MCF 10A (cell line): Measurements from ENCODE around the gene SMG1. TPM values are rescaled to one million over a fixed set of nuclear protein-coding genes. Genes with fewer than 3 reads are reported as not detected.

Experiments used
- BruUV-seq: library from RNA; stranded (reverse); fragments of 400-500 nt; replicated peaks from 2 replicates; lab custom pipeline; 2021; lab: Mats Ljungman, UMichigan
- CTCF ChIA-PET: fragments of 300-600 bp; sonication (Branson Sonifier 250); formaldehyde crosslinking; extraction: SDS; loops from one replicate; lab custom pipeline; 2021; ENCODE audit warnings: antibody characterized with exemption, inconsistent platforms; lab: Yijun Ruan, JAX
- POLR2A ChIA-PET: fragments of 300-600, 350-650 bp; sonication (Branson Sonifier 250); formaldehyde crosslinking; extraction: SDS; loops from one replicate; lab custom pipeline; 2020; ENCODE audit warnings: antibody characterized with exemption, inconsistent platforms; lab: Yijun Ruan, JAX
- DNase-seq: peaks from one replicate; pipeline ENCODE4 v3.0.0-alpha.2; 2018; ENCODE audit not compliant: unreplicated experiment
- H3K27ac Mint-ChIP-seq: one replicate; pipeline ENCODE4 v1.8.0; 2022; ENCODE audit warnings: mild to moderate bottlenecking, low read depth, mixed read lengths; ENCODE audit not compliant: unreplicated experiment
- H3K27me3 Mint-ChIP-seq: one replicate; pipeline ENCODE4 v1.8.0; 2022; ENCODE audit warnings: mixed read lengths; ENCODE audit not compliant: insufficient read depth, unreplicated experiment
- H3K36me3 Mint-ChIP-seq: one replicate; pipeline ENCODE4 v1.8.0; 2022; ENCODE audit warnings: mild to moderate bottlenecking, moderate library complexity, mixed read lengths; ENCODE audit not compliant: insufficient read depth, unreplicated experiment
- H3K4me1 Mint-ChIP-seq: one replicate; pipeline ENCODE4 v1.8.0; 2022; ENCODE audit warnings: mixed read lengths; ENCODE audit not compliant: insufficient read depth, unreplicated experiment
- H3K4me3 Mint-ChIP-seq: one replicate; pipeline ENCODE4 v1.8.0; 2022; ENCODE audit warnings: mild to moderate bottlenecking, moderate library complexity, mixed read lengths; ENCODE audit not compliant: unreplicated experiment
- H3K9me3 Mint-ChIP-seq: one replicate; pipeline ENCODE4 v1.8.0; 2022; ENCODE audit warnings: mixed read lengths; ENCODE audit not compliant: unreplicated experiment
- CTCF ChIP-seq: fragments of 200-600 bp; IDR thresholded peaks from one replicate; pipeline ENCODE4 v1.8.0; 2022; ENCODE audit warnings: antibody characterized with exemption, mild to moderate bottlenecking; ENCODE audit not compliant: unreplicated experiment
- intact Hi-C: fragments of 100-400 bp; cut with micrococcal nuclease; formaldehyde crosslinking; loops from 2 replicates; pipeline ENCODE4 v1.14.1; 2022
- total RNA-seq: library from RNA; stranded (reverse); gene quantifications from 2 replicates; pipeline ENCODE4 v1.2.3, GENCODE V29; 2022

The SMG1 gene
- total RNA-seq, 1 experiment from 2014 or later: 110 TPM

DNA sequence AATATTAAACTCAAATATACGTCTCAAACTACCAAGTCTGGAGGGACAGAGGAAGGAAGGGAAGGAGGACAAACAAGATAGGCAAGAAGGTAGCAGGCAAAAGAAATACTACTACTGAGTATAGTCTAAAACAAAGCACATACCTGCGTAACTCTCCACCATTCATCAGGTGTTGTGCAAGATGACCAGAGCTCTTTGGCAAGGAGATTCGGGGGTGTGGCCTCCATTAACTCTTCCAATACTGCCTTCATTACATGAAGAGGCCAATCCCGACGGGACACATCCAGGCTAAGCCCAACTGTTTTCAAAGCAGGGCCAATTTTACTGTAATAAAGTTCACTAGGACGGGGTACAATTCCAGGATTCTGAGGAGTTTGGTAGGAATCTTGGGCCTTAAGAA, 86.7 kb downstream of the SMG1 start:
- BruUV-seq: no TSS peak
- Mint-ChIP-seq H3K36me3 (peaks cover 100% of the 10 kb centered on the region), H3K4me3 (peak overlapping the region; percentile 31), H3K27ac (peak overlapping the region; percentile 88), H3K4me1 (peaks cover 14% of the 10 kb centered on the region), H3K27me3 (no peaks in the 10 kb centered on the region), H3K9me3 (no peaks in the 10 kb centered on the region)
- peak; percentile 91 for DNase-seq
- POLR2A ChIA-PET: interaction anchor here (1.2 to 1.8 kb wide), 6 partner anchors 10 to 93 kb away, joined by 3 to 15 read pairs (median 6); partner anchors contain the start of gene ARL6IP1
- TF ChIP-seq CTCF: no peak
- intact Hi-C loops: no loop called here
- CTCF ChIA-PET: interaction anchor here (0.9 to 1.9 kb wide), 3 partner anchors 23 to 130 kb away, joined by 3 to 8 read pairs (median 3); partner anchors contain the start of gene ARL6IP1

- TF ChIP-seq CTCF: no peak
- no TSS peak for BruUV-seq
- H3K27me3 Mint-ChIP-seq: no peaks in the 10 kb centered on the region
- H3K4me3 Mint-ChIP-seq: no peak overlapping the region
- H3K4me1 Mint-ChIP-seq: peaks cover 14% of the 10 kb centered on the region
- H3K36me3 Mint-ChIP-seq: peaks cover 100% of the 10 kb centered on the region
- H3K9me3 Mint-ChIP-seq: no peaks in the 10 kb centered on the region
- CTCF ChIA-PET: interaction anchor here (0.6 to 3.6 kb wide), 5 partner anchors 9 to 232 kb away, joined by 3 to 18 read pairs (median 3); partner anchors contain the start of gene ARL6IP1
- intact Hi-C loops: no loop called here
- DNase-seq: no peak
- H3K27ac Mint-ChIP-seq: no peak overlapping the region
- POLR2A ChIA-PET: interaction anchor here (1.3 to 1.6 kb wide), 2 partner anchors 13 to 33 kb away, joined by 3 to 5 read pairs; no protein-coding TSS in a partner anchor
Measured at GRCh38 chr16:18836702-18837101, 89.5 kb downstream of the SMG1 start.

DNA sequence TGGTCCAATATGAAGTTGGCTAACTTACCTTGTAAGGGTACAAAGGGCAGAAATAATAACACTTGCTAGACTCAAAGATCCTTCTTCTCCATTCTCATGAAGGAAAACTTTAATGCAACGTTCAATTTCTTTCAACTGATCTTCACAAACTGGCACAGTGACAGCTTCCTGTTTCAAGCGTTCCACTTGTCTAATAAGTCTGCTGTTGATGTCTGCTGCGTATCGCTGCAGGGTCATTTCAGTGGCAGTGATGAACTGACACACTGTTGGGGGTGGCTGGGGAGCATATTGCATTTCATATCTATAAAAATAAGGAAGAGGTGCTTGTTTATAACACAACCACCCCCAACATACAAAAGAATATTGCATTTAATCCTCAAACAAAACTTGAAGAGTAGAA, 91.3 kb downstream of the SMG1 start:
- ChIA-PET CTCF (interaction anchor here (0.6 to 1.2 kb wide), 4 partner anchors 13 to 41 kb away, joined by 3 to 5 read pairs (median 4); no protein-coding TSS in a partner anchor), POLR2A (interaction anchor here (0.7 to 1.2 kb wide), 2 partner anchors 17 to 128 kb away, joined by 3 to 4 read pairs; no protein-coding TSS in a partner anchor)
- intact Hi-C loops: no loop called here
- Mint-ChIP-seq H3K4me1 (peaks cover 8% of the 10 kb centered on the region), H3K36me3 (peaks cover 99% of the 10 kb centered on the region), H3K27ac (no peak overlapping the region), H3K4me3 (no peak overlapping the region), H3K9me3 (no peaks in the 10 kb centered on the region), H3K27me3 (no peaks in the 10 kb centered on the region)
- TF ChIP-seq CTCF: no peak
- DNase-seq: no peak
- no TSS peak for BruUV-seq

DNA sequence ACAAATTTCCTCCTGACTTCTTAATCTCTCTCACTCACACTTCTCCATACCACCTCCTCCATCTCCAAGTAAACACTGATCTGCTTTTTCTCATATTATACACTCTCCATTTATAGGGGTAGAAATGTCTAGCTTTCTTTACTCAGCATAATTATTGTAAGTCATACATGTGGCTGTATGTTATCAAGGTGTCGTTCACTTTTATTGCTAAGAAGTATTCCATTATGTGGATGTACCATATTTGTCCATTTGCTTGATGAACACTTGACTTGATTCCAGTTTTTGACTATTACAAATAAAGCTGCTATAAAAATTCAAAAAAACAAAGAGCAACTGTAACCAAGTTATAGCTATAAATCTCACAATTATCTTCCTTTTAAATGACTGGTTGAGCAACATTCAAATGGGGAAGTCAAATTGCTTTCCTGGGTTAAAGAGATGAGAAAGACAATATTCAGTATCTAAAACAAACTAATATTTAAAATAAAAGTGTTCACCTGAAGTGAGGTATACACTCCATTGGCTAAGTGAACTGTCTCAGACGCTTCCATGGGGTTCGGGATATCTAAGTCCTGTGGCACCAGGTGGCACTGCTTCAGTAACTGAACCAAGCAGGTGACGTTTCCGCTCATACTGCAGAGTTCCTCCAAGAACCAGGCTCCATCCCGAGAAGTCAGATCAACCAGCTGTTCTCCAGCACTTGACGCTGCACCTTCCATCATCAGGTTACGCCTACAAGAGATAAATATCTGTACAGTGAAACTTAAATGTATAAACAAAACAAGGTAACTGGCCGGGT, 92.3 kb downstream of the SMG1 start:
- CTCF ChIA-PET: interaction anchor here (0.5 to 2.0 kb wide), 6 partner anchors 9 to 667 kb away, joined by 3 to 7 read pairs (median 4); partner anchors contain the start of gene ARL6IP1
- intact Hi-C loops: no loop called here
- no TSS peak for BruUV-seq
- Mint-ChIP-seq H3K4me1 (no peaks in the 10 kb centered on the region), H3K9me3 (no peaks in the 10 kb centered on the region), H3K36me3 (peaks cover 99% of the 10 kb centered on the region), H3K4me3 (no peak overlapping the region), H3K27me3 (no peaks in the 10 kb centered on the region), H3K27ac (no peak overlapping the region)
- no peak for TF ChIP-seq CTCF
- POLR2A ChIA-PET: interaction anchor here (0.9 to 1.0 kb wide), 3 partner anchors 8 to 30 kb away, joined by 3 to 6 read pairs (median 4); no protein-coding TSS in a partner anchor
- no peak for DNase-seq
